HG03135 (cell line): ENCODE measurements around the gene SPATA9.

Source experiments
- ATAC-seq: cut with Tn5 transposase; IDR thresholded peaks from one replicate; pipeline ENCODE4 v1.9.1; 2021; ENCODE audit warnings: mild to moderate bottlenecking, moderate library complexity; ENCODE audit not compliant: unreplicated experiment

SPATA9 gene

DNA sequence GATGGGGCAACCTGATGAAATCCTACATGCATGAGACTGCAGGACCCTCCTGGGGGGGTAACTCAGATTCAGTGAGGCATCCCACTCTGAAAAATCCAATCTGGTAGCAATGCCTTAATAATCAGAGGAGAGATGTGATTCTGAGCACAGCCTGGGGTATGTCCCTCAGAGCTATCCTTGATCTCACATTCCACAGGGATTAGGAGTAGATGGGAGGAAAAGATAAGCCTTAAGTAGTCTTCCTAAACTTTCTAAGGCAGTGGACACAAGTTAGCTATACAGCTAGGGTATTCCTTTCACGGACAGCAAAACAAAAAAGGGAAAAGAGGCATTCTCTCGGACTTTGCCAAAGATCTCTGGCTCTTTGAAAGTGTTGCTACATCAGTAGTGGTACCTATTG, 3.9 kb upstream of the SPATA9 start:
- no peak for ATAC-seq

- no peak for ATAC-seq
Observed at GRCh38 chr5:95684361-95684760, 1.6 kb upstream of the SPATA9 start.

- ATAC-seq: no peak
Observed at GRCh38 chr5:95673081-95673480, 9.7 kb downstream of the SPATA9 start.

- no peak for ATAC-seq
Observed at GRCh38 chr5:95672641-95673040, 10.2 kb downstream of the SPATA9 start.

DNA sequence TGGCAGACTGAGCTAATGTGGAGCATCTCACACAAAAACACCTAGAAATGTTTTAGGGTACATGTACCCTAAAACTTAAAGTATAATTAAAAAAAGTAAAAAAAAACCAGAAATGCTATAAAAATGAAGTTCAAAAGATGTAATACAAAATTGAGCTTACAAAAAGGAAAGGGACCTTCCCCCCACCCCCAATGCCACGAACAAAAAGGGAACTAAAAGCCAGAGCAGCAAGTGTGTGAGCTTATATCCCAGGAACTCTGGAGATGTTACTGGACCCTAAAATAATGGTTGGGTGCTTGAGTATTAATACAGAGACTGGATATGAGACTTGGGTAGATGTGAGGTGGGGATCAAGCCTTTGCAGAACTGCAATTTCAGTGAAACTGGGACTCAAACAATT, 11.0 kb downstream of the SPATA9 start:
- ATAC-seq: no peak

DNA sequence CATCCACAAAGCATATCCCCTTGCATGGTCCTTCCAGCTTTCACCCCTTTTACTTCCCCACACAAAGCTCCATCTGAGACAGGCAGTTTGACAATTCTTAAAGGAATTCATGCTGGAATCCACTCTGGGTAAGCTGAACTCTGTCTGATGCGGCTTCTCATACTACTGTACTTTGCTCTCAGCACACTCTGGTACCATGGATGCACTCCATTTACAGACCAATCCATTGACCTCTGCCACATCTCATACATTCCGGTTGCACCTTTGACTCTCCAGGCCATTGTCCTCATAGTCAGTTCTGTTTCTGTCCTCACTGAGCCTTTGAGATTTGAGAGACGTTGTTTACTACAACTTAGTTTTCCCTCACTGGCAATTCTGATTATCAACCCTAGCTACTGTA, 12.2 kb downstream of the SPATA9 start:
- ATAC-seq: no peak

GRCh38 chr5:95669985-95670384, 12.8 kb downstream of the SPATA9 start:
- no peak for ATAC-seq

GRCh38 chr5:95669540-95669939, 13.3 kb downstream of the SPATA9 start:
- no peak for ATAC-seq

- ATAC-seq: no peak
Observed at GRCh38 chr5:95668728-95669127, 14.1 kb downstream of the SPATA9 start.

DNA sequence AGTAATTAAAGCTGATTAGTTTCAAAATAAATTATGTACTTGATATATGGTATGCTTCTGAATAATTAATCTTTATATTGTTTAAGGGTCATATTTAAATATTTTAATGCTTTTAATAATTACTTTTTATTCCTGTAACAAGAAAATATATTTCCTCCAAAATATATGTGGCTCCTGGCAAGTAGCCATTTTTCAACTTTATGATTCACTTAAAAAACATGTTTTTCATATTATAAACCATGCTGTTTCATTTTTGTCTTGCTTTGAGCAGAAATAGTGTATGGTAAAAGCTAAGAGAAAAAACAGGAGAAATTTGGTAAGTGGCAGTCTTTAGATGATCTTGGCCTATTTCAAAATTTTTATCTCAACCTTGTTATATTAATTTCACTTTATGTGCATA, 14.6 kb downstream of the SPATA9 start:
- ATAC-seq: no peak

DNA sequence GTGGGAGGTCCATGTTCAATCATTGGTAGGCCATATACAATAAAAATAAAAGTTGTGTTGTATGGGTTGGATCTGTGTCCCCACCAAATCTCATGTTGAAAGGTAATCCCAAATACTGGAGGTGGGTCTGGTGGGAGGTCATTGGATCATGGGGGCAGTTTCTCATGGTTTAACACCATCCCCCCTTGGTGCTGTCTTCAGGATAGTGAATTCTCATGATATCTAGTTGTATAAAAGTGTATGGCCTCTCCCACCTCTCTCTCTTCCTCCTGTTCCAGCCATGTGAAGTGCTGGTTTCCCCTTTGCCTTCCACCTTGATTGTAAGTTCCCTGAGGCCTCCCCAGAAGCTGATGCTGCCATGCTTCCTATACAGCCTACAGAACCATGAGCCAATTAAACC, 15.1 kb downstream of the SPATA9 start:
- no peak for ATAC-seq

- ATAC-seq: no peak
Observed at GRCh38 chr5:95667061-95667618, 15.7 kb downstream of the SPATA9 start.

GRCh38 chr5:95664204-95664786, 18.5 kb downstream of the SPATA9 start:
- ATAC-seq: no peak

DNA sequence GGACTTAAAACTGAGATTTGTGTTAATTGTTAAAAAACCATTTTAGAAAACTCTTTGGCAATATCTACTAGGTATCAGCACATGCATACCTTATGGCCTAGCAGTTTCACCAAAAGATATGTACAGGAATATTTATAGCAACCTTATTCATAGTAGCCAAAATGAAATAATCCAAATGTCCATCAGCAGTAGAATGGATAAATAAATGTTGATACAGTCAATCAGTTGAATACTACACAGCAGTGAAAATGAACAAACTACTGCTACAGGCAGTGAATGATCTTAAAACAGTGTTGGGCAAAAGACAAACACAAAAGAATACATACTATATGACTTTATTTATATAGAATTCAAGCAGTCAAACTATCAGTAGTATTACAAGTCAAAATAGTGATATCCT, 19.8 kb downstream of the SPATA9 start:
- ATAC-seq: no peak

DNA sequence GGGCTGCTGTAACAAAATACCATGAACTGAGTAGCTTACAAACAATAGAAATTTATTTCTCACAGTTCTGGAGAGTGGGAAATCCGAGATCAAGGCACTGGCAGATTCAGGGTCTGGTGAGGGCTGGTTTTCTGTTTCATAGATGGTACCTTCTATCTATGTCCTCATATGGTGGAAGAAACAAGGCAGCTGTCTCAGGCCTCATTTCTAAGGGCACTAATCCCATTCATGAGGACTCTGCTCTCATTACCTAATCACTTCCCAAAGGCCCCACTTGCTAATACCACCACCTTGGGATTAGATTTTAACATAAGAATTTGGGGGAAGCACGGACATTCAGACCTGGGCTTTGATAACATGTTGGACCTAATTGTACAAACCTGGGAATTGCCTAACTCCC, 22.7 kb downstream of the SPATA9 start:
- no peak for ATAC-seq

- no peak for ATAC-seq
Observed at GRCh38 chr5:95655575-95655974, 27.2 kb downstream of the SPATA9 start.

DNA sequence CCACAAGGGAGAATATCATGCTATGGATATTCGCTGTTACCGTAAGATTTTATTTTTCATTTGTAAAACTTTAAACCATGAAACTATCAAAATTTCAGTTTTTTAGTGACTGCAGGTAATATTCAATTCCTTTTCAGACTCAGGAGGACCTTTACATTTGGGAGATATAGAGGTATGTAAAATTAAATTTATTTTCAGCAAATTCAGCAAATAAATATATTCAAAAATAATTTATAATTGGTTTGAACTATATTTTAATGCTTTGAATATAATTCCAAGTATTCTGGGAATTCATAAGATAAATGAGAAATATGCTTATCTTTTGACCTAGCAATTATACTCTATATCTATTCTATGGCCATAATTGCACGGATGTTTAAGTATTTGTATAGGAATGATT, 28.6 kb downstream of the SPATA9 start:
- ATAC-seq: no peak

DNA sequence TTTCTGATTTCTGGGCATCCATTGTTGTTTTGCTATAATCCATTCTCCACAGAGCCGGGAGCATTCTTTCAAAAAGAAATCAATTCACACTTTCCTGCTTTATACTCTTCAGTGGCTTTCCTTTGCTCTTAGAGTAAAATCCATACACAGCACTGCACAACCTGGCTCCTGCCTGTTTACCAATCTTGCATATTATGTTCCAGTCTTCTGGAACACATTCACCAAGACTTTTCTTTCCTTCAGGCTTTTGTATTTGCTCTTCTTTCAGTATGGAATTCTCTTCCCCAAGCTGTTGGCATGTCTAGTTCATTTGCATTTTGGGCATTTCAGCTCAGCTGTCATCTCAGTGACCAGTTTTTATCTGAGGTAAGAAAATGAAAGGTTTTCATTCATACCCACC, 29.9 kb downstream of the SPATA9 start:
- no peak for ATAC-seq

GRCh38 chr5:95649842-95650620, 32.8 kb downstream of the SPATA9 start:
- ATAC-seq: no peak

DNA sequence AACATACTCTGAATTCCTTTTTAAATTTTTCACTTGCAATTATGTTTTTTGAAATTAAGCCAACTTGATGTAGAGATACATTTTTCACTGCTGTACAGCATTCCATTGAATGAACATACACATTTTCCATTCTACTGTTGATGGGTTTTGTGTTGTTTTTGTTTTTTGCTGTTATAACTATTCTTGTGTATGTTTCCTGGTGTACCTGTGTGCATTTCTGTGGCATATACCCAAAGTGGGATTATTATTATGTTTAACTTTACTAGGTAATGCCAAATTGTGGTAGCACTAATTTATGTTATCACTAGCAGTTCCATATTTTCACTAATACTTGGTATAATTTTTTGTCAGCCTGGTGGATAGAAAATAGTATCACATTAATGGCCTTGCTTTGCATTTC, 33.5 kb downstream of the SPATA9 start:
- no peak for ATAC-seq

GRCh38 chr5:95647886-95648860, 34.6 kb downstream of the SPATA9 start:
- ATAC-seq: no peak
